ENCODE results near the gene TMEM132E. TPM values are rescaled to one million over a fixed set of nuclear protein-coding genes. Genes with fewer than 3 reads are reported as not detected.

The TMEM132E gene
- total and polyA plus RNA-seq, 2 of the 8 experiments (the other 6 are each of a cell fraction or from before 2014, with no cell fraction given), result 0.45 to 0.60 TPM

DNA sequence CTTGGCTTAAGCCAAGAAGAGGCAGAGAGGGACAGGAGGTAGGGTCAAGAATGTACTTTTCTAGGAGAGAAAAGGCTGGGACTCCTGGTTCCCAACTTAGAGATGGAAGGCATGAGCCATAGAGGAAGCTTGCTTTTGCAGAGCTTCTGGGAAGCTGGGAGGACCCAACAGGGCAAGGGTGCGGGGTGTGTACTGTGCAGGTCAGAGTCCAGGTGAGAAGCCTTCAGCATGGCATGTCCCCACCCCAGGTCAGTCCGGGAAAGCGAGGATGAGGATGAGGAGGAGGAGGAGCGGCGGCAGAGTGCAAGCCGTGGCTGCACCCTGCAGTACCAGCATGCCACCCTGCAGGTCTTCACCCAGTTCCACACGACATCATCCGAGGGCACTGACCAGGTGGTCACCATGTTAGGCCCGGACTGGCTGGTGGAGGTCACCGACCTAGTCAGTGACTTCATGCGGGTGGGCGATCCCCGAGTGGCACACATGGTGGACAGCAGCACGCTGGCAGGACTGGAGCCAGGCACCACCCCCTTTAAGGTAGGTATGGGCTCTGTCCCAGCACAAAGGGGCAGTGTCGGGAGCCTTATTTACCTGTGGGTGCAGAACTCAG lies 55.3 kb downstream of the TMEM132E start:
- H3K79me1 ChIP-seq (ENCODE audit: low read depth, low read length), result no peaks in the 10 kb centered on the region
- TF ChIP-seq ASH2L (IDR thresholded peaks at IDR 0.05; ENCODE audit: low read length), result no peak
- no peak for TF ChIP-seq CEBPB (IDR thresholded peaks at IDR 0.05; ENCODE audit: low read depth, low read length)
- no peak for TF ChIP-seq RXRA (IDR thresholded peaks at IDR 0.05; ENCODE audit: insufficient read depth, low read depth, low read length)
- TF ChIP-seq JUN (IDR thresholded peaks at IDR 0.05; ENCODE audit: low read depth, low read length), result no peak
- no peak for TF ChIP-seq CHD2 (IDR thresholded peaks at IDR 0.05; ENCODE audit: low read length)
- TF ChIP-seq TEAD4 (IDR thresholded peaks at IDR 0.05; ENCODE audit: low read depth, low read length), result no peak
- no peak for TF ChIP-seq SIN3A (conservative IDR thresholded peaks at IDR 0.05 in 1 of 2, IDR thresholded peaks at IDR 0.05 in 1 of 2; ENCODE audit: low read depth in 1 of 2, low read length in 2 of 2)
- TF ChIP-seq RFX5 (IDR thresholded peaks at IDR 0.05; ENCODE audit: borderline replicate concordance, low read depth, low read length), result no peak
- H4K5ac ChIP-seq (ENCODE audit: insufficient read length, low read depth, low read length), result no peak overlapping the region
- H3K4ac ChIP-seq (replicated peaks; ENCODE audit: insufficient read length, low read depth, low read length), result no peak overlapping the region
- H3K9ac ChIP-seq (replicated peaks in 1 of 4; ENCODE audit: extremely low read depth in 1 of 4, low read depth in 3 of 4, low read length in 3 of 4), result no peak overlapping the region
- no peak overlapping the region for H2BK120ac ChIP-seq (replicated peaks; ENCODE audit: low read depth, low read length)
- POLR2A ChIA-PET (ENCODE audit: partially characterized antibody), result interaction anchor here (1.6 kb wide), 1 partner anchor 19 kb away, joined by 3 read pairs; no protein-coding TSS in a partner anchor
- H3K27ac ChIP-seq (ENCODE audit: low read depth, low read length), result no peak overlapping the region
- H3K56ac ChIP-seq (replicated peaks; ENCODE audit: insufficient read length, low read depth, low read length), result no peak overlapping the region
- no peak overlapping the region for H3K18ac ChIP-seq (ENCODE audit: extremely low read depth, low read length)
- FAIRE-seq (no peak), DNase-seq (ENCODE audit: low read depth in 1 of 2, low spot score in 2 of 2) (no peak)
- no peaks in the 10 kb centered on the region for H3K23me2 ChIP-seq (ENCODE audit: low read depth, low read length)
- H3K4me2 ChIP-seq (ENCODE audit: insufficient read depth in 1 of 2, low read depth in 2 of 2, low read length in 2 of 2), result no peak overlapping the region
- H2AFZ ChIP-seq (ENCODE audit: low read length), result no peak overlapping the region
- H2BK20ac ChIP-seq (ENCODE audit: low read length), result no peak overlapping the region
- H4K91ac ChIP-seq (replicated peaks; ENCODE audit: insufficient read length, low read length), result no peak overlapping the region
- H4K20me1 ChIP-seq (replicated peaks in 1 of 2; ENCODE audit: control insufficient read depth in 1 of 2, insufficient read depth in 2 of 2, low read length in 2 of 2), result no peaks in the 10 kb centered on the region
- H2BK15ac ChIP-seq (ENCODE audit: low read length), result 0 out of 2 replicates have a peak overlapping the region, but pooled peaks have one; percentile 95
- H3K27me3 ChIP-seq (replicated peaks in 1 of 4; ENCODE audit: control insufficient read depth in 3 of 4, extremely low read depth in 1 of 4, insufficient read depth in 3 of 4, low read length in 3 of 4), result peaks cover 2 to 24% (median 14%) of the 10 kb centered on the region in 4 experiments; a peak in 6 of 7 replicates
- no peaks in the 10 kb centered on the region for H3K79me2 ChIP-seq (ENCODE audit: control insufficient read depth in 1 of 2, insufficient read depth in 2 of 2, low read length in 2 of 2)
- WGBS, 2 experiments (ENCODE audit: extremely low coverage in 1 of 2, insufficient coverage in 1 of 2, insufficient read length in 1 of 2, insufficient replicate concordance in 2 of 2, low coverage in 1 of 2, low lambda C conversion rate in 2 of 2, missing lambda C conversion rate in 1 of 2), result 90% methylated on average over 12 of the region's 15 CpGs; no CpG with 5 or more reads in 1 of the 2 experiments
- no peak overlapping the region for H2BK12ac ChIP-seq (ENCODE audit: low read depth, low read length)
- no peak overlapping the region for H3K14ac ChIP-seq (ENCODE audit: insufficient read length)
- no peaks in the 10 kb centered on the region for H3K36me3 ChIP-seq (ENCODE audit: control insufficient read depth in 2 of 4, insufficient read depth in 4 of 4, low read length in 3 of 4)
- no peak overlapping the region for H3K23ac ChIP-seq (ENCODE audit: insufficient read length)
- H3K4me3 ChIP-seq (ENCODE audit: extremely low read depth in 1 of 4, insufficient read depth in 2 of 4, low read depth in 3 of 4, low read length in 4 of 4), result no peak overlapping the region
- peaks cover 0 to 18% (median 2%) of the 10 kb centered on the region in 4 experiments; a peak in 5 of 7 replicates for H3K4me1 ChIP-seq (replicated peaks in 1 of 4; ENCODE audit: control insufficient read depth in 3 of 4, insufficient read depth in 4 of 4, low read length in 3 of 4)
- no peak overlapping the region for H2BK5ac ChIP-seq (ENCODE audit: low read depth, low read length)
- no peak overlapping the region for H4K8ac ChIP-seq (ENCODE audit: extremely low read depth, insufficient read depth, low read length)
- H3K9me3 ChIP-seq (ENCODE audit: insufficient read depth in 2 of 2, low read depth in 1 of 2, low read length in 1 of 2), result no peaks in the 10 kb centered on the region
- CTCF ChIA-PET (ENCODE audit: partially characterized antibody), result interaction anchor here (0.7 to 1.9 kb wide), 7 partner anchors 12 to 256 kb away, joined by 3 to 5 read pairs (median 3); no protein-coding TSS in a partner anchor
- 0 out of 2 replicates have a peak overlapping the region, but pooled peaks have one; percentile 19 for H2AK5ac ChIP-seq (ENCODE audit: low read depth, low read length)

All from H1 (cell line).